Osteoblast (primary cell): ENCODE data around the gene RECK. TPM values are rescaled to one million over a fixed set of nuclear protein-coding genes. Genes with fewer than 3 reads are reported as not detected.
"Not testable (repeated sequence)": the region's sequence is repeated elsewhere in the genome, so short reads cannot be mapped to it uniquely, and the experiment has no call there.

Source experiments
- DNase-seq: peaks from one replicate; pipeline ENCODE4 v3.0.0; 2011; ENCODE audit warnings: low spot score, mixed read lengths; ENCODE audit not compliant: insufficient read length; ENCODE audit errors: missing footprints
- H2AFZ ChIP-seq: 2 replicates; pipeline ENCODE4 v1.6.0; 2011; ENCODE audit warnings: mild to moderate bottlenecking, low read length
- H3K27ac ChIP-seq: 2 replicates; pipeline ENCODE4 v1.5.1; 2011; ENCODE audit warnings: mild to moderate bottlenecking, low read depth, low read length, moderate library complexity
- H3K27me3 ChIP-seq: 2 replicates; pipeline ENCODE4 v1.6.0; 2012; ENCODE audit warnings: mild to moderate bottlenecking, control low read depth, inconsistent platforms, low read length, moderate library complexity; ENCODE audit not compliant: insufficient read depth
- H3K36me3 ChIP-seq: 2 replicates; pipeline ENCODE4 v1.5.1; 2011; ENCODE audit warnings: mild to moderate bottlenecking, low read length, control low read depth, moderate library complexity; ENCODE audit not compliant: insufficient read depth
- H3K4me1 ChIP-seq: 2 replicates; pipeline ENCODE4 v1.5.1; 2011; ENCODE audit warnings: mild to moderate bottlenecking, low read length, control low read depth, moderate library complexity; ENCODE audit not compliant: insufficient read depth
- H3K4me2 ChIP-seq: 2 replicates; pipeline ENCODE4 v1.6.0; 2011; ENCODE audit warnings: mild to moderate bottlenecking, low read length; ENCODE audit not compliant: insufficient read depth
- H3K4me3 ChIP-seq: fragments of 200-600 bp; sonication (generic); 3 replicates; pipeline ENCODE4 v1.5.1; 2012; ENCODE audit warnings: mild to moderate bottlenecking, low read length, inconsistent platforms; ENCODE audit not compliant: insufficient read depth
- H3K79me2 ChIP-seq: 2 replicates; pipeline ENCODE4 v1.6.0; 2012; ENCODE audit warnings: mild to moderate bottlenecking, low read length, control low read depth, inconsistent platforms; ENCODE audit not compliant: insufficient read depth
- H3K9me3 ChIP-seq: 2 replicates; pipeline ENCODE4 v1.5.1; 2011; ENCODE audit warnings: low read depth, low read length, control low read depth
- H4K20me1 ChIP-seq: 2 replicates; pipeline ENCODE4 v1.6.0; 2012; ENCODE audit warnings: mild to moderate bottlenecking, low read length, control low read depth; ENCODE audit not compliant: insufficient read depth
- CTCF ChIP-seq: IDR thresholded peaks from 2 replicates; pipeline ENCODE4 v1.5.1; 2011; ENCODE audit warnings: mild to moderate bottlenecking, low read depth, low read length, moderate library complexity; ENCODE audit errors: extremely low read depth
- total RNA-seq: library from RNA; depleted of rRNA; stranded (reverse); fragments of >200 nt; gene quantifications from 2 replicates; pipeline ENCODE4 v1.2.3, GENCODE V29; 2012

Gene RECK
- total RNA-seq, 1 donor = 31.5 TPM

DNA sequence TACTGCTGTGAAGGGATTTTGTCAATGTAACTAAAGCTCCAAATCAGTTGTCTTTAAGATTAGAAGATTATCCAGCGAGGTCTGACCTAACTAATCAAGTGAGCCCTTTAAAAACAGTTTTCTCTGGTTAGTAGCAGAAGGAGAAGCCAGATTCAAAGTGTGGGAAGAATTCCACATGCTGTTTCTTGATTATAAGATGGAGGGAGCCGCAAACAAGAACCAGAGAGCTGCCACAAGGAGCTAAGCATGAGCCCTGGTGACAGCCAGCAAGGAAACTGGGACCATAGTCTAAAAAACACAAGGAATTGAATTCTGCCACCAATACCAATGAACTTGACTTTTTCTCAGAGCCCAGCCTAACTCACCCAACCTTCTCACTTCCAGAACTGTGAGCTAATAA is 41.8 kb upstream of the RECK start:
- no peak overlapping the region for H3K4me3 ChIP-seq
- TF ChIP-seq CTCF = no peak
- no peaks in the 10 kb centered on the region for H3K36me3 ChIP-seq
- no peak overlapping the region for H3K4me2 ChIP-seq
- H3K27me3 ChIP-seq = peaks cover 2% of the 10 kb centered on the region
- H3K9me3 ChIP-seq = no peaks in the 10 kb centered on the region
- peaks cover 21% of the 10 kb centered on the region for H3K4me1 ChIP-seq
- H3K79me2 ChIP-seq = no peaks in the 10 kb centered on the region
- no peaks in the 10 kb centered on the region for H4K20me1 ChIP-seq
- H3K27ac ChIP-seq = no peak overlapping the region
- no peak for DNase-seq
- peak overlapping the region; percentile 48 for H2AFZ ChIP-seq

DNA sequence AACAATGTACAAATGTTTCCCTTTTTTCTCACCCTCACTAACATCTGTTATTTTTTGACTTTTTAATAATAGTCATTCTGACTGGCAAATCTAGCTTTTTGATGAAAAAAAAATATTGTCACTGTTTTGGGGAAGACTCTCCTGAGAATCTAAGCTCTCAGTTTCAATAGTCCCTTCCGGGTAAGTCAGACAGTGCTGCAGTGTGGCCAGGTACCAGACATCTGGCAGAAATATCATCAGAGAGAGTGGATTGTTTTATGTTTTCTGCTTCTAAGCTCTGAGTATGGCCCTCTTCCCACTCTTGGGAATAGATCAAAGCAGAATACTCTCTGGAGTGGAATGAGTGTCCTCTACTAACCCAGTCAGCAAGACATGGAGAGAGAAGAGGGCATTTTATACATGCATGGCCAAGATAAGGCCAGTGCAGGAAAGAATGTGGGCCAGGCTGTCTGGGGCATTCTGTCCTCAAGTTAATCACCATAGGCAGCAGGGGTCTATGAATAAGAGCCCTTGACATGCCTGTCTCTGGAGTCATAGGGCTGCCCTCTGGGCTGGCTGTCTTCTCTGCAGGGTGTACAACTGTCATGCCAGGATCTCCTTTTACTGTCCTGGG is 40.2 kb upstream of the RECK start:
- H3K79me2 ChIP-seq = no peaks in the 10 kb centered on the region
- peak overlapping the region; percentile 60 for H3K27ac ChIP-seq

DNA sequence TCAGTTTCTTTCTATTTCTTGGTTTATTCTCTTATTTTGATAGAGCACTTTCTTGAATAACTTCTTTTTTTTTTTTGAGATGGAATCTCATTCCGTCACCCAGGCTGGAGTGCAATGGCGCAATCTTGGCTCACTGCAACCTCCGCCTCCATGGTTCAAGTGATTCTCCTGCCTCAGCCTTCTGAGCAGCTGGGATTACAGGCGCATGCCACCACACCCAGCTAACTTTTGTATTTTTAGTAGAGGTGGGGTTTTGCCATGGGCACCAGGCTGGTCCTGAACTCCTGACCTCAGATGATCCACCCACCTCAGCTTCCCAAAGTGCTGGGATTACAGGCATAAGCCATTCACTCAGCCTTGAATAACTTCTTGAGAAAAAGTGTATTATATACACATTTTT is 39.7 kb upstream of the RECK start:
- not testable (repeated sequence) for H3K36me3 ChIP-seq, H3K4me3 ChIP-seq, DNase-seq, H4K20me1 ChIP-seq, H3K9me3 ChIP-seq, H3K27me3 ChIP-seq, H3K79me2 ChIP-seq
- H2AFZ ChIP-seq = peak overlapping the region; percentile 40
- peaks cover 21% of the 10 kb centered on the region for H3K4me1 ChIP-seq
- H3K4me2 ChIP-seq = peak overlapping the region; percentile 40
- peak overlapping the region; percentile 60 for H3K27ac ChIP-seq

More for the DNA sequence above, 40.2 kb upstream of the RECK start:
- no peaks in the 10 kb centered on the region for H3K9me3 ChIP-seq
- TF ChIP-seq CTCF = no peak
- peaks cover 21% of the 10 kb centered on the region for H3K4me1 ChIP-seq
- no peak overlapping the region for H3K4me3 ChIP-seq
- H3K27me3 ChIP-seq = no peaks in the 10 kb centered on the region
- H4K20me1 ChIP-seq = no peaks in the 10 kb centered on the region
- H3K4me2 ChIP-seq = peak overlapping the region; percentile 40
- H2AFZ ChIP-seq = peak overlapping the region; percentile 40
- no peaks in the 10 kb centered on the region for H3K36me3 ChIP-seq
- DNase-seq = peak; percentile 46

GRCh38 chr9:35998333-35998732 is 38.4 kb upstream of the RECK start:
- Histone ChIP-seq H4K20me1 (no peaks in the 10 kb centered on the region), H3K27me3 (no peaks in the 10 kb centered on the region), H2AFZ (no peak overlapping the region), H3K9me3 (no peaks in the 10 kb centered on the region), H3K4me3 (no peak overlapping the region), H3K4me2 (no peak overlapping the region), H3K27ac (no peak overlapping the region), H3K36me3 (no peaks in the 10 kb centered on the region), H3K4me1 (peaks cover 21% of the 10 kb centered on the region), H3K79me2 (no peaks in the 10 kb centered on the region)
- no peak for DNase-seq
- TF ChIP-seq CTCF = no peak
